LNCAP (cell line): ENCODE data around the gene COPZ2.

ENCODE experiments used
- TF ChIP-seq, protein P1 (sequence below): fragments of 450-650 bp; IDR thresholded peaks from 2 replicates; pipeline ENCODE4 v1.5.1; 2017; ENCODE audit warnings: mild to moderate bottlenecking

Gene COPZ2

DNA sequence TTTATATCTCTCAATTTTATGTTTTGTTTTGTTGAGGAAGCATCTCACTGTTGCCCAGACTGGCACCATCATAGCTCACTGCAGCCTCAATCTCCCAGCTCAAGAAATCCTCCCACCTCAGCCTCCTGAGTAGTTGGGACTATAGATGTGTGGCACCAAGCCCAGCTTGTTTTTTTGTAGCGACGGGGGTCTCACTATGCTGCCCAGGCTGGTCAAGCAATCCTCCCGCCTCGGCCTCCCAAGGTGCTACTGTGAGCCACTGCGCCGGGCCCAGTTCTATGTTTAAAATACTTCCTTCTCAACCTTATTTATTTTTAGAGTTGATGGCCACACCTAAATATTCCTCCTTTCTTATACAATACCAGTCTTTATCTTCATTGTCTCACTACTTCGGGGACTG lies 8.7 kb upstream of the COPZ2 start:
- TF ChIP-seq, protein P1, sequence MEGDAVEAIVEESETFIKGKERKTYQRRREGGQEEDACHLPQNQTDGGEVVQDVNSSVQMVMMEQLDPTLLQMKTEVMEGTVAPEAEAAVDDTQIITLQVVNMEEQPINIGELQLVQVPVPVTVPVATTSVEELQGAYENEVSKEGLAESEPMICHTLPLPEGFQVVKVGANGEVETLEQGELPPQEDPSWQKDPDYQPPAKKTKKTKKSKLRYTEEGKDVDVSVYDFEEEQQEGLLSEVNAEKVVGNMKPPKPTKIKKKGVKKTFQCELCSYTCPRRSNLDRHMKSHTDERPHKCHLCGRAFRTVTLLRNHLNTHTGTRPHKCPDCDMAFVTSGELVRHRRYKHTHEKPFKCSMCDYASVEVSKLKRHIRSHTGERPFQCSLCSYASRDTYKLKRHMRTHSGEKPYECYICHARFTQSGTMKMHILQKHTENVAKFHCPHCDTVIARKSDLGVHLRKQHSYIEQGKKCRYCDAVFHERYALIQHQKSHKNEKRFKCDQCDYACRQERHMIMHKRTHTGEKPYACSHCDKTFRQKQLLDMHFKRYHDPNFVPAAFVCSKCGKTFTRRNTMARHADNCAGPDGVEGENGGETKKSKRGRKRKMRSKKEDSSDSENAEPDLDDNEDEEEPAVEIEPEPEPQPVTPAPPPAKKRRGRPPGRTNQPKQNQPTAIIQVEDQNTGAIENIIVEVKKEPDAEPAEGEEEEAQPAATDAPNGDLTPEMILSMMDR, result no peak

DNA sequence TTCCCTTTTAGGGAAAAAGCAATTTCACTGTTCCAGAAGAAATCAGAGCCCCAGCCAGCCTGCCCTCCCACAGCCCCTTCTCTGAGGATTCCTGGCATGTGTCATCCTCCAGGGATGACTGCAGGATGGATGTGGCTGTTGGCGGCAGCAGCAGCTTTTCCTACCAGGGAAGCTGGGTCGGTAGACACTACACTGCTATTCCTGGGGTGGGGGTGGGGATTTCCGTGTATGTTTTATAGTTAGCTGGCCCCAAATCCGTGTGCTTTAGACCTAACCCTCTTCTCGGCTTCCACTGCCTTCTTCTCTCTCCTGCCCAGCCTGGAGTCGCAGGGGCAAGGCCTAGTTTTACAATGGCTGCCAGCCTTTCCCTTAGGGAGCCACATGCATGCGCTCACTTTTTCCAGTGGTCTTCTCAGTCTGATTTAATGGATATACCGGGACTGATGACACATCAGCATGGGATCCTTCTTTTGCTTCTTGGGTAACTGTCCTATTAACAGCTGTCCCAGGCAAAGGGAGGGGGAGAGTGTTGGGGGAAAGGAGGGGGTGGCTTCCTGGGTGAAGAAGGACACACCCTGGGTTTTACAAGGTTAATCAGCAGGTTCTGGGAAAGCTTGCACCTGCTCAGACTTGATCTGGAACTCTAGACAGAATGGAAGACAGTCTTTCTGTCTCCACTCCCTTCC lies 7.9 kb upstream of the COPZ2 start:
- TF ChIP-seq, protein P1, result no peak

DNA sequence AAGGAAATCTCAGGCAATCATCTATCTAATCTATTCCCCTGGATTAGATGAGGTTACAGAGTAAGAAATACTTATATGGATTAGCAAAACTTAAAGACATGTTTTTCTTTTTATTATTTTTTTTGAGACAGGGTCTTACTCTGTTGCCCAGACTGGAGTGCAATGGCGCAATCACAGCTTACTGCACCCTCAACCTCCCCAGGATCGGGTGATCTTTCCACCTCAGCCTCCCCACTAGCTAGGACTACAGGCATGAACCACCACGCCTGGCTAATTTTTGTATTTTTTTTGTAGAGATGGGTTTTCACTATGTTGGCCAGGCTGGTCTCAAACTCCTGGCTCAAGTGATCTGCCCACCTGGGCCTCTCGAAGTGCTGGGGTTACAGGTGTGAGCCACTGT lies 7.3 kb upstream of the COPZ2 start:
- TF ChIP-seq, protein P1, result no peak

DNA sequence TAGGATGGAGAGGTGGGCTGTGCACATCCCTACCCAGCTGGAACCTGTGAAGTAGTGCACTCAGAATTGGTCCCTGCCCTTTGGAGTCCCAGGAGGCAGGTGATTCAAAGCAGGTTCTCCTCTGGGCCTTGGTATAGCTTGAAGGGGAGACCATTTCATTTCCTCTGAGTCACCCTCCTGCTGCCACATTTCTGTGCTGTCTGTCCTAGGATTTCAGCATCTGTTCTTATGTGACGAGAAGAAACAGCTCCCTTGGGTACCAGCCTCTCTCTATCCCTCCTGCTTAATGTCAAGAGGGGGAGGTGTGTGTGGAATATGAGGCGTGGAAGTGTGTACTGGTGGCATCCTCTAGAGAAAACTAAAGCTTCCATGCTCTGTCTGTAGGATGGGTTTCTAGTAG lies 5.6 kb upstream of the COPZ2 start:
- TF ChIP-seq, protein P1, result no peak

DNA sequence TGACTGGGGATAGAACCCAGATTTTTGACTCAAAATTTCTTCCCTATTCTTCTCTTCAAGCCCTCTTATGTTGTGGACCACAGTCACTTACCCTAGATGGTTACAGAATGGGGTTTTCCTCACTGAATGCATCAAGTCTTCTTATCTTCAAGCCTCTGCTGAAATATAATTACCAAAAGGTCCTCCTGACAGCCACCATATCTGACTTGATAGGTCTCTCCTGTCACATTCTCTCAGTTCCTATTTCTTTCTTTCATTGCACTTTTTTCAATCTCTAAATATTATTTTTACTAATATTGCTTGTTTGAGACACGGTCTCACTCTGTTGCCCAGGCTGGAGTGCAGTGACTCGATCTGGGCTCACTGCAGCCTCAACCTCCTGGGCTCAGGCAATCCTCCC lies 1.1 kb upstream of the COPZ2 start:
- TF ChIP-seq, protein P1, result no peak

DNA sequence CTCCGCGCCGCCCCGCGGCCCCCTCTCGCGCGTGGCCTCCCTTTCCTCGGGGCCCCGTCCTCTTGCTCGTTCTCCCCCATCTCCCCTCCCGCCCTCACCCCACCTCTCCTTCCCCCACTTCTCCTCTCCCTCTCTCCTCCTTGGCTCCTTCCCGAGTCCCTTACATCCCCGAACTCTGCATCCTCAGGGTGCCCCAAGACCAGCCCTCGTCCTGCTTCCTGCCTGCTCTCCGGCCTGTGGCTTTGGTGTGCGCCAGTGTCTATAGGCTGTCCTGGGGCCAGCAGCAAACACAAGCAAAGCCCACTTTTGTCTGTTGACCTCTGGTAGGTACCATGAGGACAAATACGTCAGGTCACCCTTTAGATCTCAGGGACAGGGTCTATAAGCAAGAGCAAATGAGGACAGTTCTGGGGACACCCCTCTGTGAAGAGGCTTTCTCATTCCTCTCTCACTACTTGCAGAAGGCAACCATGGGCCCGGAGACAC lies 284 bp upstream of the COPZ2 start:
- TF ChIP-seq, protein P1, result no peak

DNA sequence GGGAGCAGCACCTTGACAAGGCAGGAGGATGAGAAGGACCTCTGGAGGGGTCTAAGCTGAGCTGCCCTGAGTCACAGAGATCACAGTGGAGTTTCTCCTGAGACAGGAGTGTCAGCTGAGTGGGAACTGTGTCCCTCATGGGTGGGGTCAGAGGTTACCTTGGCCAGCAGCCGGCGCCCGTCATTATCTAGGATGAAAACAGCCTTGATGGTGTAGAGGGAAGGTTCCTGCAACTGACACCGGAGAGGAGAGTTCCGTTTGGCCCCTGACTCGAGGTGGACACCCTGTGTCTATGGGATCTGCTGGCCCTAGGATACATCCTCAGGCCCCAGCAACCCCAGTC lies 933 bp downstream of the COPZ2 start:
- TF ChIP-seq, protein P1, result no peak

DNA sequence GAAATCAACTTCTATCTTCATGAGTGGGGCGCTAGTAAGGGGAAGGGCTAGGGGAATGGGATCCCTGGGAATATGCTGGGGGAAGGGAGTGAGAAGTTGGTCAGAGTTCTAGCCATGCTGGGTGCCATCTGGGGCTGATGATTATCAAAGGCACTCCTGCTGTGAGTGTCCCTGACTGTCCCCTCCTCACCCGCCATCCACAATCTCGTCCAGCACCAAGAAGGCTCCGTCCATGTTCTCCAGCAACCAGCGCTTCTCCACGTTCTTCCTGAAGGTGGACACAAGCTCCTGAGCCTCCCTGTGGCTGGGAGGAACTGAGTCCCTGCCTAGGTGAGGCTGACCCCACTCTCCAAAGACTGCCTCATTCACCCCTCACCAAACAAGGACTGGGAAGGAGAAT lies 5.6 kb downstream of the COPZ2 start:
- TF ChIP-seq, protein P1, result no peak
